Measurements from ENCODE around the gene FKBP1C. TPM values are rescaled to one million over a fixed set of nuclear protein-coding genes. Genes with fewer than 3 reads are reported as not detected.

FKBP1C gene
- total and polyA plus RNA-seq, 4 experiments from 2014 or later: 0.13 TPM; not detected in 3

- no peaks in the 10 kb centered on the region for H3K36me3 Mint-ChIP-seq
- Histone ChIP-seq H3K27ac (ENCODE audit: low read depth, low read length) (no peak overlapping the region), H3K9me3 (ENCODE audit: control insufficient read depth in 1 of 2, low read length in 2 of 2) (no peaks in the 10 kb centered on the region), H3K27me3 (ENCODE audit: insufficient read depth, low read length) (no peaks in the 10 kb centered on the region), H3K4me3 (ENCODE audit: low read length in 2 of 2) (no peak overlapping the region), H3K36me3 (ENCODE audit: insufficient read depth, low read length) (no peaks in the 10 kb centered on the region), H3K4me1 (ENCODE audit: insufficient read depth, low read length) (no peaks in the 10 kb centered on the region)
- H3K27me3 Mint-ChIP-seq: no peaks in the 10 kb centered on the region
- POLR2A ChIA-PET (ENCODE audit: partially characterized antibody): no interaction called here
- no peak for DNase-seq
- CTCF ChIA-PET (ENCODE audit: partially characterized antibody): no interaction called here
- no peak overlapping the region for H3K27ac Mint-ChIP-seq
- peaks cover 0 to 2% (median 0%) of the 10 kb centered on the region in 8 donors for H3K9me3 Mint-ChIP-seq
- intact Hi-C loops (cut with micrococcal nuclease): no loop called here
- H3K4me3 Mint-ChIP-seq: no peak overlapping the region
- no peaks in the 10 kb centered on the region for H3K4me1 Mint-ChIP-seq
Measured at GRCh38 chr6:63261820-63262219, 50.6 kb downstream of the FKBP1C start.

Other genes with a start within 250 kb of the FKBP1C start
- under 1 TPM in 1 of 2 experiments, not detected in 1; 0.15 TPM for gene LGSN, start 108.5 kb downstream of the FKBP1C start, total RNA-seq
- gene LGSN, start 108.5 kb downstream of the FKBP1C start, polyA plus RNA-seq: not detected